GM19455 (cell line): ENCODE results near the gene SERPINB1.
"Not testable (repeated sequence)": the region's sequence is repeated elsewhere in the genome, so short reads cannot be mapped to it uniquely, and the experiment has no call there.

ENCODE experiments used
- ATAC-seq: cut with Tn5 transposase; IDR thresholded peaks from one replicate; pipeline ENCODE4 v1.9.1; 2021; ENCODE audit not compliant: unreplicated experiment

The SERPINB1 gene

GRCh38 chr6:2819115-2819514 is 22.5 kb downstream of the SERPINB1 start:
- ATAC-seq = no peak

GRCh38 chr6:2818593-2818992 is 23.1 kb downstream of the SERPINB1 start:
- no peak for ATAC-seq

- ATAC-seq = no peak
Observed at GRCh38 chr6:2817903-2818443, 23.7 kb downstream of the SERPINB1 start.

GRCh38 chr6:2816158-2816557 is 25.5 kb downstream of the SERPINB1 start:
- ATAC-seq = no peak

- no peak for ATAC-seq
Observed at GRCh38 chr6:2812695-2813094, 29.0 kb downstream of the SERPINB1 start.

- ATAC-seq = no peak
Observed at GRCh38 chr6:2810092-2810671, 31.5 kb downstream of the SERPINB1 start.

- no peak for ATAC-seq
Observed at GRCh38 chr6:2809015-2809414, 32.6 kb downstream of the SERPINB1 start.

- ATAC-seq = no peak
Observed at GRCh38 chr6:2807342-2808090, 34.1 kb downstream of the SERPINB1 start.

- ATAC-seq = no peak
Observed at GRCh38 chr6:2806644-2807043, 35.0 kb downstream of the SERPINB1 start.

GRCh38 chr6:2805031-2805430 is 36.6 kb downstream of the SERPINB1 start:
- ATAC-seq = no peak

- no peak for ATAC-seq
Observed at GRCh38 chr6:2804516-2804915, 37.1 kb downstream of the SERPINB1 start.

GRCh38 chr6:2803731-2804429 is 37.8 kb downstream of the SERPINB1 start:
- no peak for ATAC-seq

- no peak for ATAC-seq
Observed at GRCh38 chr6:2802521-2803060, 39.1 kb downstream of the SERPINB1 start.

GRCh38 chr6:2801687-2802086 is 40.0 kb downstream of the SERPINB1 start:
- not testable (repeated sequence) for ATAC-seq

GRCh38 chr6:2800552-2801316 is 40.9 kb downstream of the SERPINB1 start:
- no peak for ATAC-seq

GRCh38 chr6:2799936-2800527 is 41.6 kb downstream of the SERPINB1 start:
- no peak for ATAC-seq

- no peak for ATAC-seq
Observed at GRCh38 chr6:2798586-2799134, 43.0 kb downstream of the SERPINB1 start.

- ATAC-seq = no peak
Observed at GRCh38 chr6:2797564-2798031, 44.1 kb downstream of the SERPINB1 start.

GRCh38 chr6:2796861-2797260 is 44.8 kb downstream of the SERPINB1 start:
- no peak for ATAC-seq

GRCh38 chr6:2795956-2796355 is 45.7 kb downstream of the SERPINB1 start:
- no peak for ATAC-seq
